Measurements from ENCODE around the gene PDS5A.
"Not testable (repeated sequence)": the region's sequence is repeated elsewhere in the genome, so short reads cannot be mapped to it uniquely, and the experiment has no call there.

- not testable (repeated sequence) for TF ChIP-seq EZH2 (IDR thresholded peaks at IDR 0.05; ENCODE audit: insufficient read depth, poor library complexity, severe bottlenecking); EZH2phosphoT487 (IDR thresholded peaks at IDR 0.05; ENCODE audit: insufficient read depth, low read depth)
Measured at GRCh38 chr4:39813761-39814160, 163.9 kb downstream of the PDS5A start.
